H1 (cell line): ENCODE measurements around the gene GLI1. TPM values are rescaled to one million over a fixed set of nuclear protein-coding genes. Genes with fewer than 3 reads are reported as not detected.

Experiments used
- BRCA1 ChIP-seq: IDR thresholded peaks from 2 replicates; pipeline ENCODE4 v1.6.1; 2012; ENCODE audit warnings: low read depth, low read length, improper control_type of control experiment
- CEBPB ChIP-seq: IDR thresholded peaks from 2 replicates; pipeline ENCODE4 v1.6.1; 2012; ENCODE audit warnings: low read depth, low read length
- CHD1 ChIP-seq: IDR thresholded peaks from 2 replicates; pipeline ENCODE4 v1.6.1; 2012; ENCODE audit warnings: low read depth, low read length, improper control_type of control experiment
- EGR1 ChIP-seq: IDR thresholded peaks from 2 replicates; pipeline ENCODE4 v1.6.1; 2011; ENCODE audit warnings: low read depth, low read length, borderline replicate concordance
- GABPA ChIP-seq: IDR thresholded peaks from 2 replicates; pipeline ENCODE4 v1.6.1; 2011; ENCODE audit warnings: mild to moderate bottlenecking, low read length, moderate library complexity, borderline replicate concordance; ENCODE audit not compliant: insufficient read depth
- GTF2F1 ChIP-seq: IDR thresholded peaks from 2 replicates; pipeline ENCODE4 v1.6.1; 2012; ENCODE audit warnings: low read depth, low read length, improper control_type of control experiment, borderline replicate concordance
- HDAC2 ChIP-seq, 2 experiments: fragments of 300-600 bp in 1 of 2; sonication (generic) in 1 of 2; IDR thresholded peaks; 2 replicates each; pipeline ENCODE4 v1.6.1; 2011 to 2012; ENCODE audit warnings: low read depth in 2 of 2, low read length in 2 of 2, mild to moderate bottlenecking in 2 of 2, moderate library complexity in 2 of 2, borderline replicate concordance in 1 of 2, inconsistent platforms in 1 of 2
- JUND ChIP-seq: IDR thresholded peaks from 2 replicates; pipeline ENCODE4 v1.6.1; 2011; ENCODE audit warnings: mild to moderate bottlenecking, improper control_type of control experiment, low read length
- NRF1 ChIP-seq: IDR thresholded peaks from 2 replicates; pipeline ENCODE4 v1.6.1; 2011; ENCODE audit warnings: mild to moderate bottlenecking, low read depth, low read length, improper control_type of control experiment
- PHF8 ChIP-seq: fragments of 200-600 bp; sonication (generic); conservative IDR thresholded peaks from 2 replicates; pipeline ENCODE4 v1.7.1; 2012; ENCODE audit warnings: low read depth, mild to moderate bottlenecking, inconsistent platforms, low read length, moderate library complexity
- POLR2A ChIP-seq, 2 experiments: IDR thresholded peaks; 1 replicate in 1 of 2; 2 replicates in 1 of 2; pipeline ENCODE4 v1.6.1; 2011; ENCODE audit warnings: low read depth in 2 of 2, low read length in 2 of 2, mild to moderate bottlenecking in 2 of 2; ENCODE audit errors: control extremely low read depth in 1 of 2
- RBBP5 ChIP-seq: IDR thresholded peaks from 2 replicates; pipeline ENCODE4 v1.7.1; 2012; ENCODE audit warnings: low read depth, mild to moderate bottlenecking, inconsistent platforms, low read length, moderate library complexity, borderline replicate concordance
- RFX5 ChIP-seq: IDR thresholded peaks from 2 replicates; pipeline ENCODE4 v1.6.1; 2011; ENCODE audit warnings: low read depth, low read length, improper control_type of control experiment, borderline replicate concordance
- SIN3A ChIP-seq, 2 experiments: IDR thresholded peaks in 1 of 2; conservative IDR thresholded peaks in 1 of 2; 2 replicates each; pipeline ENCODE4 v1.6.1; 2011 to 2012; ENCODE audit warnings: low read length in 2 of 2, improper control_type of control experiment in 1 of 2, low read depth in 1 of 2, mild to moderate bottlenecking in 1 of 2
- SIX5 ChIP-seq: IDR thresholded peaks from 2 replicates; pipeline ENCODE4 v1.6.1; 2011; ENCODE audit warnings: mild to moderate bottlenecking, low read depth, low read length
- SP1 ChIP-seq: IDR thresholded peaks from 2 replicates; pipeline ENCODE4 v1.6.1; 2011; ENCODE audit warnings: low read depth, low read length
- SP2 ChIP-seq: IDR thresholded peaks from 2 replicates; pipeline ENCODE4 v1.6.1; 2012; ENCODE audit warnings: mild to moderate bottlenecking, low read length, inconsistent platforms
- SP4 ChIP-seq: IDR thresholded peaks from 2 replicates; pipeline ENCODE4 v1.6.1; 2012; ENCODE audit warnings: low read length, inconsistent platforms
- SUZ12 ChIP-seq: fragments of 200-600 bp; sonication (generic); IDR thresholded peaks from 2 replicates; pipeline ENCODE4 v1.6.1; 2012; ENCODE audit warnings: mild to moderate bottlenecking, inconsistent platforms, low read length, moderate library complexity, mixed read lengths
- TAF7 ChIP-seq: optimal IDR thresholded peaks from 2 replicates; pipeline ENCODE3; 2011; ENCODE audit warnings: low read depth, mild to moderate bottlenecking, inconsistent platforms, low read length, moderate library complexity, borderline replicate concordance
- TBP ChIP-seq: IDR thresholded peaks from 2 replicates; pipeline ENCODE4 v1.6.1; 2011; ENCODE audit warnings: low read depth, low read length, improper control_type of control experiment
- TCF12 ChIP-seq: IDR thresholded peaks from 2 replicates; pipeline ENCODE4 v1.6.1; 2011; ENCODE audit warnings: low read depth, mild to moderate bottlenecking, low read length
- polyA plus RNA-seq, 7 experiments: library from polyadenylated mRNA; depleted of rRNA in 3 of 7; stranded (reverse) in 5 of 7; unstranded in 2 of 7; fragments of >200 nt in 5 of 7; fragments of 200-250 nt in 2 of 7; gene quantifications; 1 replicate in 5 of 7; 2 replicates in 1 of 7; 4 replicates in 1 of 7; pipeline versions ENCODE4 v1.2.1 to v1.2.3, GENCODE V29; 2011 to 2013; ENCODE audit warnings: missing spikeins in 2 of 7, mixed read lengths in 2 of 7
- total RNA-seq: library from RNA; stranded (reverse); fragmentation: NEBNext Ultra II Directional; extraction: Animal tissue kit (Norgen Biotek cat#: 25700); gene quantifications from 2 replicates; pipeline ENCODE4 v1.2.1, GENCODE V29; 2021
- TF ChIP-seq, protein P1 (sequence below): IDR thresholded peaks from 2 replicates; pipeline ENCODE4 v1.6.1; 2012; ENCODE audit warnings: inconsistent platforms
- TF ChIP-seq, protein P2 (sequence below): IDR thresholded peaks from 2 replicates; pipeline ENCODE4 v1.6.1; 2012; ENCODE audit warnings: inconsistent platforms

The GLI1 gene
- total and polyA plus RNA-seq, 2 of the 8 experiments (the other 6 are each of a cell fraction or from before 2014, with no cell fraction given): 23.5 to 25.3 TPM

DNA sequence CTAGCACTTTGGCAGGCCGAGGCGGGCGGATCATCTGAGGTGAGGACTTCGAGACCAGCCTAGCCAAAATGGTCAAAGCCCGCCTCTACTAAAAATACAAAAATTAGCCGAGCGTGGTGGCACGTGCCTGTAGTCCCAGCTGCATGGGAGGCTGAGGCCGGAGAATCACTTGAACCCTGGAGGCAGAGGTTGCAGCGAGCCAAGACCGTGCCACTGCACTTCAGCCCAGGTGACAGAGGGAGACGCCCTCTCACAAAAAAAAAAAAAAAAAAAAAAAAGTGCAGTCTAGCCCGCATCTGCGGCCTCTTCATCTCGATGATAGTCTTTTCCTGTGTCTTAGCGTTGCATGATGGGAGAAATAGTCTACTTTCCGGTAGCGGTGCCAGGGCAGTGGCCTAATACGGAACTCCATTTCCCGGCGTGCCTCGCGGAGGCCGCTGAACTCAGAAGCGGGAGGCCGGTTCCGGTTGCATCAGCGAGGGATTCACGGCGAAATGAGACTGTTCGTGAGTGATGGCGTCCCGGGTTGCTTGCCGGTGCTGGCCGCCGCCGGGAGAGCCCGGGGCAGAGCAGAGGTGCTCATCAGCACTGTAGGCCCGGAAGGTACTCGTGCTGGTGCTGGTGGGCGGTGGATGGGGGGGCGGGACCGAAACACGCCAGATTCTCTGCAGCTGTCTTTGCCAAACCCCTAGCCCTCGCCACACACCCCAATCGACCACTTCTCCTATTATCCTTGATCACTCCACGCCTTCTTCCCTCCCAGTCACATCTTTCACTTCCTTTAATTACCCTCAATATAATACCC is 28.2 kb downstream of the GLI1 start, which contains the start of gene MARS1 (continued):
- TF ChIP-seq NRF1 (no peak), GTF2F1 (no peak), SP2 (peak; percentile 87), CHD1 (no peak), HDAC2 (IDR thresholded peaks at IDR 0.05; ENCODE audit: borderline replicate concordance in 1 of 2, low read depth in 2 of 2, low read length in 2 of 2) (no peak), GABPA (peak; percentile 69; the same call in 1 of the 2 replicates), SP1 (peak; percentile 24; the same call in 1 of the 2 replicates), SIN3A (conservative IDR thresholded peaks at IDR 0.05 in 1 of 2, IDR thresholded peaks at IDR 0.05 in 1 of 2; ENCODE audit: low read depth in 1 of 2, low read length in 2 of 2) (peak in 1 of 2 experiments; percentile 85; a peak in 1 of 4 replicates), CEBPB (peak; percentile 96), PHF8 (peak; percentile 92), TCF12 (no peak), RBBP5 (peak; percentile 52; the same call in 1 of the 2 replicates), SUZ12 (no peak), POLR2A (IDR thresholded peaks at IDR 0.05; ENCODE audit: control extremely low read depth in 1 of 2, low read depth in 2 of 2, low read length in 2 of 2) (peak; percentile 77 to 97), TBP (peak; percentile 87), RFX5 (no peak), BRCA1 (no peak), EGR1 (0 out of 2 replicates have a peak, but pooled peaks have one; percentile 25), JUND (peak; percentile 63; the same call in 1 of the 2 replicates), SIX5 (peak; percentile 87), SP4 (no peak), TAF7 (peak; percentile 68)
- TF ChIP-seq, protein P1, sequence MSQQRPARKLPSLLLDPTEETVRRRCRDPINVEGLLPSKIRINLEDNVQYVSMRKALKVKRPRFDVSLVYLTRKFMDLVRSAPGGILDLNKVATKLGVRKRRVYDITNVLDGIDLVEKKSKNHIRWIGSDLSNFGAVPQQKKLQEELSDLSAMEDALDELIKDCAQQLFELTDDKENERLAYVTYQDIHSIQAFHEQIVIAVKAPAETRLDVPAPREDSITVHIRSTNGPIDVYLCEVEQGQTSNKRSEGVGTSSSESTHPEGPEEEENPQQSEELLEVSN: 0 out of 2 replicates have a peak, but pooled peaks have one; percentile 19
- TF ChIP-seq, protein P2, sequence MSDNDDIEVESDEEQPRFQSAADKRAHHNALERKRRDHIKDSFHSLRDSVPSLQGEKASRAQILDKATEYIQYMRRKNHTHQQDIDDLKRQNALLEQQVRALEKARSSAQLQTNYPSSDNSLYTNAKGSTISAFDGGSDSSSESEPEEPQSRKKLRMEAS: peak; percentile 65
